Stomach (tissue), 4 donors: ENCODE data around the gene AGAP1.

Experiments used
- CTCF ChIP-seq, 7 experiments: fragments of 450-650 bp in 4 of 7; fragments of 200-600 bp in 3 of 7; sonication (generic) in 3 of 7; IDR thresholded peaks; one replicate each; pipeline ENCODE4 v1.5.1; 2016 to 2019; ENCODE audit warnings: antibody characterized with exemption in 7 of 7, control low read depth in 2 of 7, mild to moderate bottlenecking in 1 of 7
- EP300 ChIP-seq: sonication (generic); formaldehyde crosslinking; IDR thresholded peaks from one replicate; pipeline ENCODE4 v1.6.1; 2017; ENCODE audit warnings: antibody characterized with exemption
- POLR2A ChIP-seq, 4 donors: fragments of 450-650 bp; IDR thresholded peaks; one replicate each; pipeline ENCODE4 v1.6.1; 2016; ENCODE audit warnings: antibody characterized with exemption in 4 of 4, control low read depth in 2 of 4, mild to moderate bottlenecking in 1 of 4, moderate library complexity in 1 of 4

GRCh38 chr2:235679471-235679870 lies 185.6 kb downstream of the AGAP1 start:
- TF ChIP-seq POLR2A (IDR thresholded peaks at IDR 0.05): no peak
- TF ChIP-seq CTCF (IDR thresholded peaks at IDR 0.05): no peak
- no peak for TF ChIP-seq EP300
